H1 (cell line): ENCODE data around the gene PTCHD1. TPM values are rescaled to one million over a fixed set of nuclear protein-coding genes. Genes with fewer than 3 reads are reported as not detected.

Experiments used
- KDM5A ChIP-seq: fragments of 200-600 bp; IDR thresholded peaks from 2 replicates; pipeline ENCODE4 v1.7.1; 2012; ENCODE audit warnings: mild to moderate bottlenecking, low read length, inconsistent platforms, mixed read lengths
- polyA plus RNA-seq, 7 experiments: library from polyadenylated mRNA; depleted of rRNA in 3 of 7; stranded (reverse) in 5 of 7; unstranded in 2 of 7; fragments of >200 nt in 5 of 7; fragments of 200-250 nt in 2 of 7; gene quantifications; 1 replicate in 5 of 7; 2 replicates in 1 of 7; 4 replicates in 1 of 7; pipeline versions ENCODE4 v1.2.1 to v1.2.3, GENCODE V29; 2011 to 2013; ENCODE audit warnings: missing spikeins in 2 of 7, mixed read lengths in 2 of 7
- total RNA-seq: library from RNA; stranded (reverse); fragmentation: NEBNext Ultra II Directional; extraction: Animal tissue kit (Norgen Biotek cat#: 25700); gene quantifications from 2 replicates; pipeline ENCODE4 v1.2.1, GENCODE V29; 2021

The PTCHD1 gene
- total and polyA plus RNA-seq, 2 of the 8 experiments (the other 6 are each of a cell fraction or from before 2014, with no cell fraction given): 0.53 to 2.4 TPM

DNA sequence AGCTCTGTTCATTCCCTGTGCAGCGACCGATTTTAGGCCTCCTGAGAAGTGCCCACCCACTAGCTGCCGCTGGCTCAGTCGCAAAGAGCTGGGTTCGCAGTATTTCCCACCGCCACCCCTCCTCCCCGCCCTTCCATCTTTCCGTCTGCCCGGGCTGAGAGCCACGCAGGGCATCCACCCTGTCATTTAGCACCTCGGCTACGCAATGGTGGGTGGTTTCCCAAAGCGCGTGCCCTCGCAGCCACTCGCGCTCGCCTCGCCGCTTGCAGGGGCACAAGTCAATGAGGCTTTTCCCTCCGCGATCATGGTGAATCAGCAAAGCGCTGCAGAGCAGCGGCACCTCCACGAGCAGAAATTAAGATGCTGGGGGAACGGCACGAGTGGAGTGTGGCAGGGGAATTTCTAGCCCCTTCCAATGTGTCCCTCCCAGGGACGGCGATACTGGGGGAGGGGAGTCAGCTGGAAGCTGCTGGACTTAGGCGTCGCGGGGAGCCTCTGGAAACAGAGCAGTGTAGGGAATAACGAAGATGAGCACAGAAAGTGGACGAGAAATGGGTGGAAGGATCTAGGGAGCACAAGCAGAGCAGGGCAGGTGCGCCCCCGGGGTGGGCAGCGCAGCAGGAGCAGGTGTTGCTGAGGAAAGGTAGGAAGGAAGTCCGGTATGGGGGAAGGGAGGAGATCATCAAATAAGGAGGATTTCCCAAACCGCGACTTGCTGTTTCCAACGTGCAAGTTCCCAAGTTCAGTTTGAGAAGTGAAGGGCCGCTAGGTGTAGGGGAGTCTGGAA lies 2.4 kb upstream of the PTCHD1 start (continued):
- no peak for TF ChIP-seq KDM5A
